H1 (cell line): ENCODE data around the gene ADRB1. TPM values are rescaled to one million over a fixed set of nuclear protein-coding genes. Genes with fewer than 3 reads are reported as not detected.

ENCODE experiments used
- CTCF ChIA-PET: fragments of 300-600 bp; sonication (Branson Sonifier 250); formaldehyde crosslinking; loops from one replicate; lab custom pipeline; 2021; ENCODE audit not compliant: partially characterized antibody; lab: Charles Lee
- POLR2A ChIA-PET: fragments of 300-600 bp; sonication (Branson Sonifier 250); formaldehyde crosslinking; loops from one replicate; lab custom pipeline; 2021; ENCODE audit warnings: inconsistent platforms; ENCODE audit not compliant: partially characterized antibody; lab: Charles Lee
- DNase-seq, 2 experiments: peaks; one replicate each; pipeline versions ENCODE4 v3.0.0 to v3.0.0-alpha.2; 2010 to 2022; ENCODE audit warnings: low spot score in 2 of 2, low read depth in 1 of 2, mixed read lengths in 1 of 2
- FAIRE-seq: peaks from 2 replicates; lab custom pipeline; 2011; peaks lifted over from hg19 to GRCh38; lab: Jason Lieb, UNC
- H2AFZ ChIP-seq: 2 replicates; pipeline ENCODE4 v1.8.1; 2012; ENCODE audit warnings: low read length, inconsistent platforms
- H2AK5ac ChIP-seq: 2 replicates; pipeline ENCODE4 v1.6.1; 2013; ENCODE audit warnings: low read depth, low read length
- H2BK120ac ChIP-seq: replicated peaks from 2 replicates; pipeline ENCODE3; 2013; ENCODE audit warnings: low read depth, low read length, inconsistent platforms
- H2BK12ac ChIP-seq: 2 replicates; pipeline ENCODE4 v1.6.1; 2013; ENCODE audit warnings: low read depth, low read length
- H2BK15ac ChIP-seq: 2 replicates; pipeline ENCODE4 v1.6.1; 2013; ENCODE audit warnings: low read length
- H2BK20ac ChIP-seq: 2 replicates; pipeline ENCODE4 v1.6.1; 2013; ENCODE audit warnings: low read length
- H2BK5ac ChIP-seq: 2 replicates; pipeline ENCODE4 v1.6.1; 2013; ENCODE audit warnings: low read depth, low read length
- H3K14ac ChIP-seq: 2 replicates; pipeline ENCODE4 v1.6.1; 2013; ENCODE audit warnings: inconsistent platforms; ENCODE audit not compliant: insufficient read length
- H3K18ac ChIP-seq: 2 replicates; pipeline ENCODE4 v1.6.1; 2013; ENCODE audit warnings: low read length; ENCODE audit errors: extremely low read depth
- H3K23ac ChIP-seq: 2 replicates; pipeline ENCODE4 v1.6.1; 2013; ENCODE audit warnings: inconsistent platforms; ENCODE audit not compliant: insufficient read length
- H3K23me2 ChIP-seq: 2 replicates; pipeline ENCODE4 v1.6.1; 2013; ENCODE audit warnings: low read depth, low read length
- H3K27ac ChIP-seq: 2 replicates; pipeline ENCODE4 v1.6.1; 2011; ENCODE audit warnings: low read depth, low read length, inconsistent platforms
- H3K27me3 ChIP-seq, 4 experiments: replicated peaks in 1 of 4; 1 replicate in 1 of 4; 2 replicates in 3 of 4; pipeline versions ENCODE4 v1.6.1 to v1.8.1; 2011 to 2013; ENCODE audit warnings: low read length in 3 of 4, mild to moderate bottlenecking in 3 of 4, inconsistent platforms in 2 of 4, mixed read lengths in 2 of 4, moderate library complexity in 1 of 4; ENCODE audit not compliant: control insufficient read depth in 3 of 4, insufficient read depth in 3 of 4; ENCODE audit errors: extremely low read depth in 1 of 4
- H3K36me3 ChIP-seq, 4 experiments: 2 replicates each; pipeline versions ENCODE4 v1.6.1 to v1.8.1; 2011 to 2013; ENCODE audit warnings: mild to moderate bottlenecking in 4 of 4, low read length in 3 of 4, moderate library complexity in 2 of 4, control low read depth in 1 of 4, inconsistent platforms in 1 of 4; ENCODE audit not compliant: insufficient read depth in 4 of 4, control insufficient read depth in 2 of 4
- H3K4ac ChIP-seq: replicated peaks from 2 replicates; pipeline ENCODE3; 2013; ENCODE audit warnings: low read length, low read depth, mixed read lengths, inconsistent platforms; ENCODE audit not compliant: insufficient read length
- H3K4me1 ChIP-seq, 4 experiments: replicated peaks in 1 of 4; 1 replicate in 1 of 4; 2 replicates in 3 of 4; pipeline versions ENCODE4 v1.6.1 to v1.8.1; 2011 to 2013; ENCODE audit warnings: low read length in 3 of 4, inconsistent platforms in 2 of 4, mixed read lengths in 1 of 4; ENCODE audit not compliant: insufficient read depth in 4 of 4, control insufficient read depth in 3 of 4
- H3K4me2 ChIP-seq, 2 experiments: 2 replicates each; pipeline versions ENCODE4 v1.6.1 to v1.8.1; 2011 to 2013; ENCODE audit warnings: low read depth in 2 of 2, low read length in 2 of 2, control low read depth in 1 of 2, inconsistent platforms in 1 of 2, mild to moderate bottlenecking in 1 of 2; ENCODE audit not compliant: insufficient read depth in 1 of 2
- H3K4me3 ChIP-seq, 4 experiments: fragments of 200-600, 300-600 bp in 1 of 4; sonication (generic), shearing (Covaris generic), sonication (Bioruptor Twin) in 1 of 4; 2 replicates each; pipeline versions ENCODE4 v1.5.1 to v1.8.1; 2011 to 2016; ENCODE audit warnings: low read length in 4 of 4, low read depth in 3 of 4, control low read depth in 2 of 4, inconsistent platforms in 2 of 4, mild to moderate bottlenecking in 2 of 4, mixed read lengths in 1 of 4, moderate library complexity in 1 of 4; ENCODE audit not compliant: insufficient read depth in 2 of 4; ENCODE audit errors: extremely low read depth in 1 of 4
- H3K56ac ChIP-seq: replicated peaks from 2 replicates; pipeline ENCODE3; 2013; ENCODE audit warnings: low read depth, mild to moderate bottlenecking, mixed read lengths, low read length, inconsistent platforms; ENCODE audit not compliant: insufficient read length
- H3K79me1 ChIP-seq: 2 replicates; pipeline ENCODE4 v1.6.1; 2013; ENCODE audit warnings: low read depth, low read length, control low read depth
- H3K79me2 ChIP-seq, 2 experiments: 2 replicates each; pipeline versions ENCODE4 v1.6.1 to v1.8.1; 2012 to 2013; ENCODE audit warnings: low read length in 2 of 2, mild to moderate bottlenecking in 2 of 2, inconsistent platforms in 1 of 2; ENCODE audit not compliant: insufficient read depth in 2 of 2, control insufficient read depth in 1 of 2
- H3K9ac ChIP-seq, 4 experiments: replicated peaks in 1 of 4; 1 replicate in 1 of 4; 2 replicates in 3 of 4; pipeline versions ENCODE4 v1.6.1 to v1.8.1; 2011 to 2013; ENCODE audit warnings: low read depth in 3 of 4, low read length in 3 of 4, control low read depth in 2 of 4, mild to moderate bottlenecking in 2 of 4, moderate library complexity in 2 of 4, inconsistent platforms in 1 of 4; ENCODE audit errors: extremely low read depth in 1 of 4
- H3K9me3 ChIP-seq, 2 experiments: 2 replicates each; pipeline versions ENCODE4 v1.6.1 to v1.8.1; 2012 to 2013; ENCODE audit warnings: mild to moderate bottlenecking in 2 of 2, moderate library complexity in 2 of 2, control low read depth in 1 of 2, inconsistent platforms in 1 of 2, low read depth in 1 of 2, low read length in 1 of 2, mixed read lengths in 1 of 2; ENCODE audit not compliant: insufficient read depth in 2 of 2
- H4K20me1 ChIP-seq, 2 experiments: replicated peaks in 1 of 2; 2 replicates each; pipeline versions ENCODE3 to v1.8.1; 2011 to 2013; ENCODE audit warnings: inconsistent platforms in 2 of 2, low read length in 2 of 2, mild to moderate bottlenecking in 1 of 2; ENCODE audit not compliant: insufficient read depth in 2 of 2, control insufficient read depth in 1 of 2
- H4K5ac ChIP-seq: 2 replicates; pipeline ENCODE4 v1.6.1; 2013; ENCODE audit warnings: low read length, low read depth, mixed read lengths, inconsistent platforms; ENCODE audit not compliant: insufficient read length
- H4K8ac ChIP-seq: 2 replicates; pipeline ENCODE4 v1.8.0; 2013; ENCODE audit warnings: mild to moderate bottlenecking, moderate library complexity, low read length, inconsistent platforms; ENCODE audit not compliant: insufficient read depth; ENCODE audit errors: extremely low read depth
- H4K91ac ChIP-seq: replicated peaks from 2 replicates; pipeline ENCODE3; 2013; ENCODE audit warnings: low read length, mixed read lengths, inconsistent platforms; ENCODE audit not compliant: insufficient read length
- BRCA1 ChIP-seq: IDR thresholded peaks from 2 replicates; pipeline ENCODE4 v1.6.1; 2012; ENCODE audit warnings: low read depth, low read length, improper control_type of control experiment
- GABPA ChIP-seq: IDR thresholded peaks from 2 replicates; pipeline ENCODE4 v1.6.1; 2011; ENCODE audit warnings: mild to moderate bottlenecking, low read length, moderate library complexity, borderline replicate concordance; ENCODE audit not compliant: insufficient read depth
- JUND ChIP-seq: IDR thresholded peaks from 2 replicates; pipeline ENCODE4 v1.6.1; 2011; ENCODE audit warnings: mild to moderate bottlenecking, improper control_type of control experiment, low read length
- KDM5A ChIP-seq: fragments of 200-600 bp; IDR thresholded peaks from 2 replicates; pipeline ENCODE4 v1.7.1; 2012; ENCODE audit warnings: mild to moderate bottlenecking, low read length, inconsistent platforms, mixed read lengths
- SIN3A ChIP-seq, 2 experiments: IDR thresholded peaks in 1 of 2; conservative IDR thresholded peaks in 1 of 2; 2 replicates each; pipeline ENCODE4 v1.6.1; 2011 to 2012; ENCODE audit warnings: low read length in 2 of 2, improper control_type of control experiment in 1 of 2, low read depth in 1 of 2, mild to moderate bottlenecking in 1 of 2
- SP2 ChIP-seq: IDR thresholded peaks from 2 replicates; pipeline ENCODE4 v1.6.1; 2012; ENCODE audit warnings: mild to moderate bottlenecking, low read length, inconsistent platforms
- SRF ChIP-seq: IDR thresholded peaks from 2 replicates; pipeline ENCODE4 v1.6.1; 2011; ENCODE audit warnings: mild to moderate bottlenecking, low read depth, low read length, moderate library complexity
- YY1 ChIP-seq: IDR thresholded peaks from 2 replicates; pipeline ENCODE4 v1.6.1; 2011; ENCODE audit warnings: low read depth, mild to moderate bottlenecking, low read length
- WGBS, 2 experiments: shearing (Covaris generic) in 1 of 2; methylation state at CpG; one replicate each; pipeline versions ENCODE4 v1.1.6 to v1.1.7; 2013 to 2015; ENCODE audit warnings: low lambda C conversion rate in 2 of 2, mixed read lengths in 2 of 2, inconsistent platforms in 1 of 2, low coverage in 1 of 2, missing lambda C conversion rate in 1 of 2; ENCODE audit not compliant: insufficient replicate concordance in 2 of 2, insufficient coverage in 1 of 2, insufficient read length in 1 of 2; ENCODE audit errors: extremely low coverage in 1 of 2, missing lambda C conversion rate in 1 of 2; 5-methylcytosine and 5-hydroxymethylcytosine counted together
- polyA plus RNA-seq, 7 experiments: library from polyadenylated mRNA; depleted of rRNA in 3 of 7; stranded (reverse) in 5 of 7; unstranded in 2 of 7; fragments of >200 nt in 5 of 7; fragments of 200-250 nt in 2 of 7; gene quantifications; 1 replicate in 5 of 7; 2 replicates in 1 of 7; 4 replicates in 1 of 7; pipeline versions ENCODE4 v1.2.1 to v1.2.3, GENCODE V29; 2011 to 2013; ENCODE audit warnings: missing spikeins in 2 of 7, mixed read lengths in 2 of 7
- total RNA-seq: library from RNA; stranded (reverse); fragmentation: NEBNext Ultra II Directional; extraction: Animal tissue kit (Norgen Biotek cat#: 25700); gene quantifications from 2 replicates; pipeline ENCODE4 v1.2.1, GENCODE V29; 2021
- TF ChIP-seq, protein P1 (sequence below): IDR thresholded peaks from 2 replicates; pipeline ENCODE4 v1.6.1; 2012; ENCODE audit warnings: inconsistent platforms
- TF ChIP-seq, protein P2 (sequence below): IDR thresholded peaks from 2 replicates; pipeline ENCODE4 v1.6.1; 2011; ENCODE audit warnings: low read length, improper control_type of control experiment
- TF ChIP-seq, protein P3 (sequence below): IDR thresholded peaks from 2 replicates; pipeline ENCODE4 v1.6.1; 2012; ENCODE audit warnings: inconsistent platforms

The ADRB1 gene
- total and polyA plus RNA-seq, 2 of the 8 experiments (the other 6 are each of a cell fraction or from before 2014, with no cell fraction given): 0.14 to 0.48 TPM

DNA sequence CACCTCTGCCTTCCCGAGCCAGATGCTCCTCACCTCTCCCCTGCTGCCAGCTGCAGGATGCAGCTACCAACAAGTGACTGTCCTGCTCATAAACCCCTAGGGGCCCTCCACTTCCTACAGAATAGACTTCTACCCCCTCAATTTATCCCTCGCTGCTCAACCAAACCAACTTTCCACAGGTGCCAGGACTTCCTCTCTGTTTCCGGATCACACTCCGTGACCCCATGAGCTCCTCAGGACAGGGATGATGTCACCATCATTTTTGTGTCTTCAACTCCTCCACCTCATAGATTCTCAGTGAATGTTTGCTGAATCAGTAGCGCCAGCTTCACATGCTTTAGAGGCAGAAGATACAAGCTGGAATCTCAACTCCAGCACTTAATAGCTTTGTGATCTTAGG, 25.8 kb upstream of the ADRB1 start:
- Histone ChIP-seq H2BK20ac (no peak overlapping the region), H3K9me3 (peaks cover 0 to 5% of the 10 kb centered on the region in 2 experiments; a peak in 2 of 4 replicates), H4K8ac (no peak overlapping the region), H3K18ac (no peak overlapping the region), H2BK5ac (no peak overlapping the region), H4K91ac (no peak overlapping the region), H3K9ac (no peak overlapping the region), H3K23ac (no peak overlapping the region), H3K36me3 (no peaks in the 10 kb centered on the region), H2BK12ac (no peak overlapping the region), H3K4me3 (no peak overlapping the region), H2BK15ac (no peak overlapping the region), H2AK5ac (no peak overlapping the region), H4K20me1 (no peaks in the 10 kb centered on the region), H3K27me3 (no peaks in the 10 kb centered on the region), H3K56ac (no peak overlapping the region), H3K23me2 (no peaks in the 10 kb centered on the region), H3K27ac (no peak overlapping the region), H3K14ac (no peak overlapping the region), H4K5ac (no peak overlapping the region), H3K4ac (no peak overlapping the region), H3K4me1 (no peaks in the 10 kb centered on the region), H2AFZ (no peak overlapping the region), H3K79me1 (no peaks in the 10 kb centered on the region), H3K4me2 (no peak overlapping the region), H2BK120ac (no peak overlapping the region), H3K79me2 (no peaks in the 10 kb centered on the region)
- POLR2A ChIA-PET: interaction anchor here (0.8 kb wide), 1 partner anchor 12 kb away, joined by 3 read pairs; no protein-coding TSS in a partner anchor
- DNase-seq (no peak), FAIRE-seq (no peak)
- CTCF ChIA-PET: interaction anchor here (0.7 to 2.4 kb wide), 5 partner anchors 12 to 216 kb away, joined by 3 to 6 read pairs (median 5); no protein-coding TSS in a partner anchor
- WGBS, 2 experiments: 96% methylated on average over 5 of the region's 5 CpGs; no CpG with 5 or more reads in 1 of the 2 experiments
- TF ChIP-seq, protein P1, sequence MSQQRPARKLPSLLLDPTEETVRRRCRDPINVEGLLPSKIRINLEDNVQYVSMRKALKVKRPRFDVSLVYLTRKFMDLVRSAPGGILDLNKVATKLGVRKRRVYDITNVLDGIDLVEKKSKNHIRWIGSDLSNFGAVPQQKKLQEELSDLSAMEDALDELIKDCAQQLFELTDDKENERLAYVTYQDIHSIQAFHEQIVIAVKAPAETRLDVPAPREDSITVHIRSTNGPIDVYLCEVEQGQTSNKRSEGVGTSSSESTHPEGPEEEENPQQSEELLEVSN: no peak
- TF ChIP-seq KDM5A (no peak), GABPA (no peak), BRCA1 (no peak), JUND (no peak), SP2 (no peak), YY1 (no peak), SIN3A (conservative IDR thresholded peaks at IDR 0.05 in 1 of 2, IDR thresholded peaks at IDR 0.05 in 1 of 2; ENCODE audit: low read depth in 1 of 2, low read length in 2 of 2) (no peak), SRF (no peak)
- TF ChIP-seq, protein P2, sequence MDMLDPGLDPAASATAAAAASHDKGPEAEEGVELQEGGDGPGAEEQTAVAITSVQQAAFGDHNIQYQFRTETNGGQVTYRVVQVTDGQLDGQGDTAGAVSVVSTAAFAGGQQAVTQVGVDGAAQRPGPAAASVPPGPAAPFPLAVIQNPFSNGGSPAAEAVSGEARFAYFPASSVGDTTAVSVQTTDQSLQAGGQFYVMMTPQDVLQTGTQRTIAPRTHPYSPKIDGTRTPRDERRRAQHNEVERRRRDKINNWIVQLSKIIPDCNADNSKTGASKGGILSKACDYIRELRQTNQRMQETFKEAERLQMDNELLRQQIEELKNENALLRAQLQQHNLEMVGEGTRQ: no peak
- TF ChIP-seq, protein P3, sequence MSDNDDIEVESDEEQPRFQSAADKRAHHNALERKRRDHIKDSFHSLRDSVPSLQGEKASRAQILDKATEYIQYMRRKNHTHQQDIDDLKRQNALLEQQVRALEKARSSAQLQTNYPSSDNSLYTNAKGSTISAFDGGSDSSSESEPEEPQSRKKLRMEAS: no peak
